Muscle layer of colon (tissue), 2 donors: Measurements from ENCODE around the gene MINAR2.

Experiments used
- H3K27ac ChIP-seq: one replicate; pipeline ENCODE4 v1.7.0; 2013; ENCODE audit warnings: low read depth, mild to moderate bottlenecking, low read length, moderate library complexity
- H3K27me3 ChIP-seq, 2 donors: one replicate each; pipeline ENCODE4 v1.7.0; 2013; ENCODE audit warnings: low read length in 2 of 2, mild to moderate bottlenecking in 2 of 2; ENCODE audit not compliant: insufficient read depth in 2 of 2, control insufficient read depth in 1 of 2
- H3K36me3 ChIP-seq: one replicate; pipeline ENCODE4 v1.7.0; 2013; ENCODE audit warnings: mild to moderate bottlenecking, low read length; ENCODE audit not compliant: insufficient read depth
- H3K4me1 ChIP-seq: one replicate; pipeline ENCODE4 v1.7.0; 2013; ENCODE audit warnings: mild to moderate bottlenecking, low read length; ENCODE audit not compliant: insufficient read depth
- H3K4me3 ChIP-seq, 2 donors: one replicate each; pipeline ENCODE4 v1.7.0; 2013; ENCODE audit warnings: low read length in 2 of 2, low read depth in 1 of 2, mild to moderate bottlenecking in 1 of 2, moderate library complexity in 1 of 2
- H3K9ac ChIP-seq: one replicate; pipeline ENCODE4 v1.7.0; 2013; ENCODE audit warnings: low read length
- H3K9me3 ChIP-seq: one replicate; pipeline ENCODE4 v1.7.0; 2013; ENCODE audit warnings: mild to moderate bottlenecking, low read length
- donor health status: abdominal sarcoma.
- donor health status: Adenocarcinoma of cecum.

MINAR2 gene

GRCh38 chr5:129746876-129747275 is 1.0 kb upstream of the MINAR2 start:
- Histone ChIP-seq H3K27ac (no peak overlapping the region), H3K9me3 (no peaks in the 10 kb centered on the region), H3K9ac (no peak overlapping the region), H3K27me3 (no peaks in the 10 kb centered on the region), H3K4me3 (no peak overlapping the region), H3K4me1 (no peaks in the 10 kb centered on the region), H3K36me3 (no peaks in the 10 kb centered on the region)

GRCh38 chr5:129748913-129749880 is 1.3 kb downstream of the MINAR2 start:
- H3K27me3 ChIP-seq: no peaks in the 10 kb centered on the region
- H3K9ac ChIP-seq: no peak overlapping the region
- no peaks in the 10 kb centered on the region for H3K36me3 ChIP-seq
- H3K27ac ChIP-seq: no peak overlapping the region
- no peak overlapping the region for H3K4me3 ChIP-seq
- H3K4me1 ChIP-seq: no peaks in the 10 kb centered on the region
- H3K9me3 ChIP-seq: no peaks in the 10 kb centered on the region

GRCh38 chr5:129760636-129761325 is 12.9 kb downstream of the MINAR2 start:
- H3K4me3 ChIP-seq: no peak overlapping the region
- H3K36me3 ChIP-seq: no peaks in the 10 kb centered on the region
- no peaks in the 10 kb centered on the region for H3K27me3 ChIP-seq
- H3K9ac ChIP-seq: no peak overlapping the region
- H3K27ac ChIP-seq: no peak overlapping the region
- no peaks in the 10 kb centered on the region for H3K4me1 ChIP-seq
- no peaks in the 10 kb centered on the region for H3K9me3 ChIP-seq

- Histone ChIP-seq H3K4me1 (no peaks in the 10 kb centered on the region), H3K4me3 (no peak overlapping the region), H3K9me3 (no peaks in the 10 kb centered on the region), H3K9ac (no peak overlapping the region), H3K27ac (no peak overlapping the region), H3K27me3 (no peaks in the 10 kb centered on the region), H3K36me3 (no peaks in the 10 kb centered on the region)
These were observed 15.8 kb downstream of the MINAR2 start for GRCh38 chr5:129763651-129764050.

GRCh38 chr5:129766798-129767197 is 18.9 kb downstream of the MINAR2 start:
- Histone ChIP-seq H3K27me3 (no peaks in the 10 kb centered on the region), H3K27ac (no peak overlapping the region), H3K36me3 (no peaks in the 10 kb centered on the region), H3K4me1 (no peaks in the 10 kb centered on the region), H3K9ac (no peak overlapping the region), H3K9me3 (no peaks in the 10 kb centered on the region), H3K4me3 (no peak overlapping the region)

GRCh38 chr5:129767927-129768380 is 20.1 kb downstream of the MINAR2 start:
- no peaks in the 10 kb centered on the region for H3K9me3 ChIP-seq
- H3K36me3 ChIP-seq: no peaks in the 10 kb centered on the region
- no peak overlapping the region for H3K9ac ChIP-seq
- no peak overlapping the region for H3K4me3 ChIP-seq
- H3K4me1 ChIP-seq: no peaks in the 10 kb centered on the region
- no peak overlapping the region for H3K27ac ChIP-seq
- H3K27me3 ChIP-seq: no peaks in the 10 kb centered on the region

GRCh38 chr5:129768735-129769134 is 20.8 kb downstream of the MINAR2 start:
- no peaks in the 10 kb centered on the region for H3K9me3 ChIP-seq
- no peak overlapping the region for H3K9ac ChIP-seq
- H3K4me3 ChIP-seq: no peak overlapping the region
- H3K36me3 ChIP-seq: no peaks in the 10 kb centered on the region
- no peak overlapping the region for H3K27ac ChIP-seq
- no peaks in the 10 kb centered on the region for H3K4me1 ChIP-seq
- no peaks in the 10 kb centered on the region for H3K27me3 ChIP-seq

GRCh38 chr5:129770024-129770820 is 22.3 kb downstream of the MINAR2 start:
- no peaks in the 10 kb centered on the region for H3K9me3 ChIP-seq

GRCh38 chr5:129771058-129771838 is 23.4 kb downstream of the MINAR2 start:
- H3K4me1 ChIP-seq: no peaks in the 10 kb centered on the region
- H3K9me3 ChIP-seq: no peaks in the 10 kb centered on the region
- no peaks in the 10 kb centered on the region for H3K27me3 ChIP-seq
- no peak overlapping the region for H3K27ac ChIP-seq
- no peak overlapping the region for H3K4me3 ChIP-seq
- H3K9ac ChIP-seq: no peak overlapping the region
- H3K36me3 ChIP-seq: no peaks in the 10 kb centered on the region

More at GRCh38 chr5:129770024-129770820, 22.3 kb downstream of the MINAR2 start:
- Histone ChIP-seq H3K4me3 (no peak overlapping the region), H3K9ac (no peak overlapping the region), H3K36me3 (no peaks in the 10 kb centered on the region), H3K27ac (no peak overlapping the region), H3K27me3 (no peaks in the 10 kb centered on the region), H3K4me1 (no peaks in the 10 kb centered on the region)

GRCh38 chr5:129773376-129773775 is 25.5 kb downstream of the MINAR2 start:
- H3K9me3 ChIP-seq: no peaks in the 10 kb centered on the region
- no peaks in the 10 kb centered on the region for H3K36me3 ChIP-seq
- H3K27me3 ChIP-seq: no peaks in the 10 kb centered on the region
- H3K4me3 ChIP-seq: no peak overlapping the region
- no peak overlapping the region for H3K27ac ChIP-seq
- no peak overlapping the region for H3K9ac ChIP-seq
- H3K4me1 ChIP-seq: no peaks in the 10 kb centered on the region
